ENCODE data around the gene AFF1.
A peak's percentile ranks its signal among the peaks of the same experiment; 100 is the strongest.

AFF1 gene

DNA sequence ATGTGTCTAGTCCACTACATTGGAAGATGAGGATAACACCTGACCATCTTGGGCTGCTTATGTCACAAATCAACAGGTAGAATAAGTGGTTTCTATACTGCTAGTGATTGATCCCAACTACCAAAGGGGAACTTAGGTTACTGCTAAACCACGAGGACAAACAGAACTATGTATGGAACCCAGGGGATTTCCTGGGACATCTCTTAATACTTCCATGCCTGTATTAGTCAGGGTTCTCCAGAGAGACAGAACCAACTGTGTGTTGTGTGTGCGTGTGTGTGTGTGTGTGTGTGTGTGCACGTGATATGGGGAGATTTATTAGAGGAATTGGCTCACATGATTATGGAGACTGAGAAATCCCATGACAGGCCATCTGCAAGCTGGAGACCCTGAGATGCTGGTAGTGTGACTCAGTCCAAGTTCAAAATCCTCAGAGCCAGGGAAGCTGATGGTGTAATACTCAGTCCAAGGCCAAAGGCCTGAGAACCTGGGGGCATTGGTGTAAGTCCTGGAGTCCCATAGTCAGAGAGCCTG, 16.2 kb upstream of the AFF1 start:
- DNase-seq (ENCODE audit: insufficient read length, low spot score) (no peak), FAIRE-seq (no peak)

DNA sequence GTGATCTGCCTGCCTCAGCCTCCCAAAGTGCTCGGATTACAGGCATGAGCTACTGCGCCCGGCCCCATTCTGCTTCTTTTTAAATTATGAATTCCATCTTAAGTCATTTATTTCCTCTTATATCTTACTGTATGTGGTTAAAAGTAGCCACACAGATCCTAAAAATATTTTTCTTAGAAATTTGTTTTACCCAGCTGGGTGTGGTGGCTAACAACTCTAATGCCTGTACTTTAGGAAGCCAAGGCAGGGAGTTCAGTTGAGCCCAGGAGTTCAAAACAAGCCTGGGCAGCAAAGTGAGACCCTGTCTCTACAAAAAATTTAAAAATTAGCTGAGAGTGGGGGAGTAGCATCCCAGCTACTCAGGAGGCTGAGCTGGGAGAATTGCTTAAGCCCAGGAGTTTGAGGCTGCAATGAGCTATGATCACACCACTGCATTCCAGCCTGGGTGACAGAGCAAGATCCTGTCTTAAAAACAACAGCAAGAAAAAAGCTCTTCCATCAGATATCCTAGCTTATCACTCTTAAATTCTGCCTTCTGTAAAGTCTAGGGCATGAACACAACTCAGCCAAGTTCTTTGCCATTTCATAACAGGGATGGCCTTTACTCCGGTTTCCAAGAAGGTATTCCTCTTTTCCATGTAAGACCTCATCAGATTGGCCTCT, 15.1 kb upstream of the AFF1 start:
- DNase-seq (ENCODE audit: insufficient read length, low spot score) (no peak), FAIRE-seq (no peak)

DNA sequence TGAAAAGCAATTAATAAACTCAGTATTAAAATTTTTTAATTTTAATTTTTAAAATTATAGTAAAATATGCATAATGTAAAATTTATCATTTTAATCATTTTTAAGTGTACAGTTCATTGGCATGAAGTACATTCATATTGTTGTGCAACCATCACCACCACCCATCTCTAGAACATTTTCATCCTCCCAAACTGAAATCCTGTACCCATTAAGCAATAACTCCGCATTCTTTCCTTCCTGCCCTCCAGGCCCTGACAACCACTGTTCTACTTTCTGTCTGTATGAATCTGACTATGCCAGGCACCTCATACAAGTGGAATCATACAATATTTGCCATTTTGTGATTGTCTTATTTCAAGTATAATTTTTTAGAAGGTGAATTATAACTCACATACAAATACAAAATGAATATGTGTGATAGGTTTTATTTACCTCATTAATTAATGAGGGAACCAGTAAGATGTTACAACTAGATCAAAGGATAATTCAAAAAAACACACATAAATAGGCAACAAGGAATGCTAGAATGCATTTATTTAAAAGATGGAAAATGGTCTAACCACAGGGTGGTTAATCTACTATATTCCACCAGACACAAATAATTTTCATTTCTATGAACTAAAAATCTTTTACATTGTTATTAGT, 13.1 kb upstream of the AFF1 start:
- no peak for FAIRE-seq
- DNase-seq (ENCODE audit: insufficient read length, low spot score) = no peak

DNA sequence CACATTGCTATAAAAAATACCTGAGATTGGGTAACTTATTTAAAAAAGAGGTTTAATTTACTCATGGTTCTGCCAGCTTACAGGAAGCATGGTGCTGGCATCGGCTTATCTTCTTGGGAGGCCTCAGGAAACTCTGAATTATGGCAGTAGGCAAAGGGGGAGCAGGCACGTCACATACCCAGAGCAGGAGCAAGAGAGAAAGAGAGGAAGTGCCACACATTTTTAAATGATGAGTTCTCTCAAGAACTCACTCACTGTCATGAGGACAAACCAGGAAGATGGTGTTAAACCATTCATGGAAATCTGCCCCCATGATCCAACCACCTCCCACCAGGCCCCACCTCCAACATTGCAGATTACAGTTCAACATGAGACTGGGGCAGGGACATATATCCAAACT, 10.0 kb upstream of the AFF1 start:
- DNase-seq (ENCODE audit: insufficient read length, low spot score) (no peak), FAIRE-seq (no peak)

DNA sequence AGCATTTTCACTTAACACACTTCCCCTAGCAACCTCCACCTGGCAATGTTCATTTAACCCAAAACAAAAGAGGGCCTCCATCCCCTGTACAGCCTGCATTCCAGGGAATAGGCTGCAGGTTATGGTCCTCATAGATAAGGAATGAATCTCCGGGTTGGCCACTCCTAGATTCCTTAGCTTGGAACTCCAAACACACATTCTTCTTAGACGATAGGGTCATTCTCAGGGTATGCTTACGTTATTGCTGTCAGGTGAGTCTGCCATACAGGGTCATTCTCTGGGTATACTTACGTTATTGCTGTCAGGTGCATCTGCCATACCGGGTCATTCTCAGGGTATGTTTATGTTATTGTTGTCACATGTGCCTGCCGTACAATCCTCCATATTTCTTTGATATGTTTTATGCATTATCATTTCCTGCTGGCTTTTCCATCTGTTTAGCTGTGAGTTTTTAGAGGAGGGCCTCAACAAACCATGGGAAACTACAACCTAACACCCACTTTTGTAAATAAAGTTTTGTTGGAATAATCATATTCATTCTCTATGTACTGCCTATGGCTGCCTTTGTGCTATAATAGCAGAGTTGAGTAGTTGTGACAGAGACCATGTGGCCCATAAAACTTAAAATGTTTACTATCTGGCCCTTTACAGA, 8.2 kb upstream of the AFF1 start:
- FAIRE-seq = no peak
- no peak for DNase-seq (ENCODE audit: insufficient read length, low spot score)

DNA sequence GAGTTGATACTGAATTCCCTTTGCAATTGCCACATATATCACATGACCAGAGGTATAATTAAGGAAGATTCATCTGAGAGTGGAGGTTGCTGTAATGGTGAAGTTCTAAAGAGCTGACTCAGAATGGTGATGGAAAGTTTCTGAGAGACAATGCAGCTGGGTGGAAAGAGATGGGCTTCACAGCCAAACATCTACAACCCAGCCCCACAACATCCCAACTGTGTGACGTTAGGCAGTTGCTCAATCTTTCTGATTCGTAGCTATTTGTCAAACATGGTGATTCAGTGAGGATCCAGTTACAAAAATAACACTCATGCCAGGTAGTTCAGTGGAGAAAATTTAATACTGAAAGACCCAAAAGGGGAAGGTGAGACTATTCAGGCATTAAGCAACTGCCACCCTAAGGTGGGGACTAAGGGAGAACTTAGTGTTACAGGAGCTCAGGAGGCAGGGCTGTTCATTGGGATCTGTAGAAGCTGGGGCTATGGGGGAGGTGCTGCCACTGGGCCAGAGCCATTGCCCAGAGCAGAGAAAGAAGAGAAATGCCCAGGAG, 6.9 kb upstream of the AFF1 start:
- DNase-seq (ENCODE audit: insufficient read length, low spot score) = no peak
- no peak for FAIRE-seq

DNA sequence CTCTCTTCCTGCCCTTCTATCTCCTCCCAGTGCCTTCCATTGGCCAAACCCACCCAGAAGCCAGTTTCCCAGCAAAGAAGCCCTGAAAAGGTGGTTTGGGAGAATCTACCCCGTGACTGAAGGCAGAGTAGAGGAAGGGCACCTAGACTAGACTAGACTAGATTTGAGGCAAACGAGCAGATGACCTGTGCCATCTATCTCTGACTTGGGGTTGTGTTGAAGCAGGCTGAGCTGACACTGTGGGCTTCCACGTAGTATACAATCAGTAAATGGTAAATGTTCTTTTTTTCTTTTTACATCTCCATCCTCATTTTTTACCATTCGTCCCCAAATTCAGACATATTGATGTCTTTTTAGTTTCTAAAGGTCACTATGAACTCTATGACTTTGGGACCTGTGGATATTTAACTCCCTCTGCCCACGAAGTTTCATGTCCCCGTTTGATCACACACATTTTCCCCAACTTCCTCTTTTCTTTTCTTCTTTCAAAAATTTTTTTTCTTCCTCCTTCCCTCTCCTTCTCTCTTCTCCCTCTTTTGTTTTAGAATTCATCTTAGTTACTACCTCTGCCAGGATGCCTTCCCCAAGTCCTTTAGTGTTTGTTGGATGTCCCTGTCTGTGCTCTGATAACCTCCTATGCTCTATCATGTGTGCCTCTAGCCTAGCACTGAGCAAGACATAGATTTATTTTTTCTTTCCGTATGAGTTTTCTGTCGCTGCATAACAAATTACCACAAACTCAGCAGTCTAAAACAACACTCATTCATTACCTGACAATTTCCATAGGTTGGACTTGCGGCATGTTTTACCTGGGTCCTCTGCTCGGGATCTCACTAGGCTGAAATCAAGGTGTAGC, 6.2 kb upstream of the AFF1 start:
- DNase-seq (ENCODE audit: insufficient read length, low spot score) = no peak
- peak; percentile 76 for FAIRE-seq

DNA sequence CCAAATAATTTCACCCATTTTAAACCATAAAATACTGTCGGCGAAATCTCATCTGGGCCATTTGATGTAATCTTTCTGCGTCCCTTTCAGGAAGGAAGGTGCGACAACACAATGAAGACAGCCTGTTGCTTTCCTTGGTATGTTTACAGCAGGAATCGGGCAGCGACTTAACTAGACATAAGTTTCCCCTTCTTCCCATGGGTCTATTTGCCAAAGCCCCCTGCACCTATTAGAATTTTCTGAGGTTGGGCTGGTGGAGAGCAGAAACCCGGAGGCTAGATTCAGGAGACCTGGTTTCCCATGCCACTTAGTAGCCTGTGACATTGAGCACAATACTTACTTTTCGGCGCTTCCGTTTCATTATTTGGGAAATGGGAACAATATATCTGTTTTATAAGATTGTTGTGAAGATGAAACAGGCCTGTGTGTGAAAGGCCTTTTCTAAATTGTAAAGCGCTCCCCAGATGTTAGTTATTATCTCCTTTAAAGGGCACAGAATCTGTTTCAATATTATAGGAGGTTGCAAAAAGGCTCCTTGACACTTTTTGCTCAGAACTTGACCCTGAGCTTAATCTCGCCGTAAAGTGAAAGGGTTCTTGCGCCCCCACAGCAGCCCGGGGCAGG, 552 bp upstream of the AFF1 start:
- FAIRE-seq (no peak), DNase-seq (ENCODE audit: insufficient read length, low spot score) (no peak)

DNA sequence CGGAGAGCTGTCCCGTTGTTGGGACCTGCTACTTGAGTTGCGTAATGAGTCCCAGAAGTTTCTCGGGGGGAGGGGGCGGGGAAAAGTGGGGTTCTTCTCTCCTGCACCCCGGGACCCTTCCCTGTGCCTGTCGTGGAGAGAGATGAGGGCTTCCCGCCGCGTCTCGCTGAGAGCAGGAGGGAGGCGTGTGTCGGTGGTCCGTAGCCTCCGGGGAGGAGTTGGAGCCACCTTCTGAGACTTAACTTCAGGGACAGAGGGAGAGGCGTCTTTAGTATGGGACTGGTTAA, 698 bp downstream of the AFF1 start:
- DNase-seq (ENCODE audit: insufficient read length, low spot score) (no peak), FAIRE-seq (no peak)

DNA sequence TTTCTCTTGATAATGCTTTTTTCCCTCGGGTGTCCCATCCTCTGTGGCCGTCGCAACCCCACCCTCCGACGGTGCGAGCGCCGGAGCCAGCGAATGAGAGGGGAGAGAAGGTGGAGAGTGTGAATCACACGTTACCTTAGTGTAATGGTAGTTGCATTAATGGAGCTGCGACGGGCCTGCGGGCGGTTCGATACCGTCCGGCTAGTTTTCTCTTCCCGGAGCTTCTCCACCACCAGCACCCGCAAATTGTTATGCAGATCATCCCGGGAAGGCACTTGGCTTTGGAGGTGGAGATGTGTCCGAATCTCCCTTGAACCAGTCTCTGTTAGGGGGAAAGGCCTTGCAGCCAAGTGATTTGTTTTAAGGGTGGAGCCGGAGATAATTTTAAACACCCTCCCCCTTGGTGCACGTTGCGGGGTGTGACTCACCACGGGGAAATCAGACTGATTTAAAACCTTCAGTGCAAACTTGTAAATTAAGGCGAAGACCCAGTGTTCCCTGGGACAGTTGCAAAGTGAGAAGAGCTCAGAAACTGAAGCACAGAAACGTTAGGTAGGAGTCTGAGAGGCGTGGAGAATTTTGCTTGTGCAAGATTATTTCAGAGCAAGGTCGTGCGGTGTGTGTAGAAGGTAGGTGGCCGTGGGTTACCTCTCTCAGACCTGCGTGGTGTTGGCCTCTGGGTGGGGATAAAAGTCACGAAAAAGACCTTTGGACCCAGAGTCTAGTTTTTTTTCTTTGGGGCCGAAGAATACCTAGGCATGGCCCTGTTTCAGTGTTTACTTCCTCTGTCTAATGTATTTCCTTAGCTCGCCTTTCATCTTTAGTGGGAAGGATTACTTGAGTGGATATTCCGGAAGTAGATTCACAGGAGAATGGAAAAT, 1.3 kb downstream of the AFF1 start:
- FAIRE-seq = peak; percentile 94
- peak; percentile 47 for DNase-seq (ENCODE audit: insufficient read length, low spot score)

DNA sequence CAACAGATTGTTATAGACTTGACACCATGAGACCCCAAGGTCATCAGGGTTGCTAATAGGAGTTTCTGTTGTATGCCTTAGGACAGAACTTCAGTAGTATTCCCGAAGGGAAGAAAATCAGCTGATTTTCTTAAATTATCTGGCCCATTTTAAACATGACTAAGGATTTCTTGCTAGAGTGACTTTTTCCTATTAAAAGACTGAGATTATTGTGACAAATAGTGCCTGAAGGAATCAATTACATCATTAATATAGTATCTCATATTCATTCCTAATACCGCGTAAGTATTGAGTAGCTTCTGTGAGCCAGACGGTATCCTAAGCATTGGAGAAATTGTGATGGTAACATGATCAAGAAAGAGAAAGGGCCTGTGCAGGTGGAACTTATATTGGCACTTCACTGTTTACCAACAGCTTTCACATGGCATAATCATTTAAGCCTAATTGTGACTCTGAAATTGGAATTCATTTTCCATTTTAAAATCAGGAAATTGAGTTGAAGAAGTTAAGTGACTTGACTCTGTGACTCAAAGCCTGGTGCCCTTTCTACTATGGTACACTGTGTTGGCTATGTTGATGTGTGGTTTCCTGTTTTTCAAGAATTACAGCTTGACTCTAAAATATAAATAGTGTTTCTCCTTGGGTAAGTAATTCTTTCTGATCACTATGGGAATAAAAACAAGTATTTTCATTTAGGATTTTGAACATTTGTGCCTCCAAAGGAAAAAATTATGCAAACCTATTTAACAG, 4.1 kb downstream of the AFF1 start:
- DNase-seq (ENCODE audit: insufficient read length, low spot score) (no peak), FAIRE-seq (no peak)

DNA sequence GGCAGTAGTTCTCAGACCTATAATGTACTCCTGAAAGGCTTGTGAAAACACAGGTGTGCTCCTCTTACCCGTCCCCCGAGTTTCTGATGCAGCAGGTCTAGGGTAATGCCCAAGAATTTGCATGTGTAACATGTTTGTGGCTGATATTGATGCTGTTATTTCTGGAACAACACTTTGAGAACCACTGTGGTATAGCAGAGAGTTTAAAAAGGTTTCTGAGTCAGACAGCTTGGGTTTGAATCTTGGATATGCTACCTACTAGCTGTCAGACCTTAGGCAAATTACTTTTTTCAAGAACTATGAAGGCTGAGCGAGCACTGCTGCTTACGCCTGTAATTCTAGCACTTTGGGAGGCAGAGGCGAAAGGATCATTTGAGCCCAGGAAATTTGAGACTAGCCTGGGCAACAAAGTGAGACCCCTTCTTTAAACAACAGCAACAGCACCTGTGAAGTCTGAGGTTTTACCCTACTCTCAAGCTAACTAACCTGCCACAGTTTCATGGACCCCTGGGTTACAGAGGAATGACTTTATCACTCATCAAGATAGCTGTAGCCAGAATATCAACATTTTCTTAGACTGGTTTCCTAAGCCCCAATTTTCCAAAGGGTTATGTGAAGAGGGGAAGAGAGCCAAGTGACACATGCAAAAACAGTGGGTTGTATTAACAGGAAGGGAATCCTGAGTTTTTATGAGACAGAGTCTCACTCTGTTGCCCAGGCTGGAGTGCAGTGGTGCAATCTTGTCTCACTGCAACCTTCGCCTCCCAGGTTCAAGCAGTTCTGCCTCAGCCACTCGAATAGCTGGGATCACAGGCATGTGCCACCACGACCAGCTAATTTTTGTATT, 5.1 kb downstream of the AFF1 start:
- FAIRE-seq (peak; percentile 98), DNase-seq (ENCODE audit: insufficient read length, low spot score) (no peak)

DNA sequence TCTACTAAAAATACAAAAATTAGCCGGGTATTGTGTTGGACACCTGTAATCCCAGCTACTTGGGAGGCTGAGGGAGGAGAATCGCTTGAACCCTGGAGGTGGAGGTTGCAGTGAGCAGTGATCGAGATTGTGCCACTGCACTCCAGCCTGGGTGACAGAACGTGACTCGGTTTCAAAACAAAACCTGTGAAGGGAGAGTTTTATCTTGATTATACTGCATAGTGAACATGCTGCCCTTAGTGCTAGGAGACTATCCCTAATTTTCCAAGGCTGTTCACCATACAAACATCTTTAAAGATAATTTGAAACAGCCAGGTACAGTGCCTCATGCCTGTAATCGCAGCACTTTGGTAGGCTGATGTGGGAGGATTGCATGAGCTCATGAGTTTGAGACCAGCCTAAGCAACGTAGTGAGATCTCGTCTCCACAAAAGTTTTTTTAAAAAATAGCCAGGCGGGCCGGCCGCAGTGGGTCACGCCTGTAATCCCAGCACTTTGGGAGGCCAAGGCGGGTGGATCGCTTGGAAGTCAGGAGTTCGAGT, 6.2 kb downstream of the AFF1 start:
- DNase-seq (ENCODE audit: insufficient read length, low spot score) (no peak), FAIRE-seq (no peak)

DNA sequence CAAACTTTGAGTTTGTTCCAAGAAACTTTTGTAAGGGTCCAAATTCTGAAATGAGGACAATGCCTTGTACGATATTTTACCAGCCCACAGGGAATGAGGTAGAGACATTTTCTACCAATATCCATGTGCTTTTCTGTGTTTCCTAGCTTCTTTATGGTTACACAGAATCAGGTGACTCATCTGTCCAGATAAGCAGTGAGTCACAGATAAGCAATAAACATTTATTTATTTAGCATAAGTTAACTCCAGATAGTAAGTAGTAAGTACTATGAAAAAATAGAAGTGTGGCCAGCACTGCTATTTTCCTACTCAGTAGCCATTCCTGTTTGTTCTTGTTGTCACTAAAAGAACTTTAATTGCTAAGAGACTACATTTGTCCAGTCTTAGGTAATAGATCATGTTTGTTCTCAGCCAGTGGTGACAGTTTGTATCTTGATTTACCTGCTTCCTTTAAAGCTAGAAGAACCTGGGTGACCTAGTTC, 7.4 kb downstream of the AFF1 start:
- peak; percentile 21 for FAIRE-seq
- no peak for DNase-seq (ENCODE audit: insufficient read length, low spot score)

DNA sequence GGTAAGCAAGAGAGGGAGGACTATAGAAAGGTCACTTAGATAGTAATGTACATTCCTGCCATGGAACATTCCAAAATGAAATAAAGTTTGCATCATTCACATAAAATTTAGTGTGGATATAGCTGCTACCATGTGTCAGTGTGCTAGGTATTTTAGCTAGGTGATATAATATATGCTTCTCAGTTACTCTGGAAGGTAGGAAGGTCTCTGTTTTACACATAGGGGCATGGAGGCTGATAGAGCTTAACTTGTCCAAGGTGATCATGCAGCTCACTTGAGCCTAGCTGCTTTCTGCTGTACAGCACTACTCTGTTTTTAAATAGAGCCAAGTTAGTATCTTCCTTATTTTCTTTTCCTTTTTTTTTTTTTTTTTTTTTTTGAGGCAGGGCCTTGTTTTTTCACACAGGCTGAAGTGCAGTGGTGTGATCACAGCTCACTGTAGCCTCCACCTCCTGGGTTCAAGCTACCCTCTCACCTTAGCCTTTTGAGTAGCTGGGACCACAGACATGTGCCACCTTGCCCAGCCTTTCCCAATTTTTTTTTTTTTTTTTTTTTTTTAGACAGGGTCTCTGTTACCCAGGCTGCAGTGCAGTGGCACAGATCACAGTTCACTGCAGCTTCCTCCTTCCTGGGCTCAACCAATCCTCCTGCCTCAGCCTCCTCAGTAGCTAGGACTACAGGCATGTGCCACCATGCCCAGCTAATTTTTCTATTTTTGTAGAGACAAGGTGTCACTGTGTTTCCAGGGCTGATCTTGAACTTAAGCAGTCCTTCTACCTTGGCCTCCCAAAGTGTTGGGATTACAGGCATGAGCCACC, 10.4 kb downstream of the AFF1 start:
- DNase-seq (ENCODE audit: insufficient read length, low spot score) (no peak), FAIRE-seq (peak; percentile 76)

DNA sequence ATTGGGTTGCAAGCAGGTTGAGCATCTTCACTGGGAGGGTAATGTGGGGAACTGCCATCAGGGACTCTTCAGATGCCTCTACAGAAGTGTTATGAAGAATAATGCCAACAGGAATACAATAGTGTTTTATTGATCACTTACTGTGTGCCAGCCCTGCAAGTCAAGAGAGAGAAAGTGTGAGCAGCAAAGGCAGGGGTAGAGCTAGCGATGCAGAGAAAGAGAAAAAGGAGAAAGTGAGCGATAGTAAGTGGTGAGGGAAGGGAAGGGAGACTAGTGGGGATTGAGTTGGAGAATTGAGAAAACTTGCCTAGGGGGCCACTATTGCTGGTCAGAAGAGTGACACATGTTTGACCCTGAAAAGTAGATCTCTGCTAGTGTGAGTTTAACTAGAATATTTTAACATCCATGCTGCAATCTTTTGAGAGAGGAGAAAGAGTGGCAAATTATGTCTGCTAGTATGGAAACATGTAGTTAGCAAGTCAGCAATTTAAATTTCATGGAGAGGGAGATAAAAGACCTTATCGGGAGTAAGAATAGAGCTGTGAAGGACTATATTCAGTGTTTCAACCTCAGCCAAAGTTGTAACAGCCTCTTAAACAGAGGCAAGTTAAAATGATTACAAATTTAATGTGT, 12.2 kb downstream of the AFF1 start:
- DNase-seq (ENCODE audit: insufficient read length, low spot score) (no peak), FAIRE-seq (peak; percentile 62)

Measured in GM19239 (cell line).